Astrocyte (in vitro differentiated cells and primary cell): Measurements from ENCODE around the gene ZNF425. TPM values are rescaled to one million over a fixed set of nuclear protein-coding genes. Genes with fewer than 3 reads are reported as not detected.

Source experiments
- DNase-seq: peaks from one replicate; pipeline ENCODE4 v3.0.0-alpha.2; 2010; ENCODE audit warnings: low read depth
- FAIRE-seq: peaks from 2 replicates; lab custom pipeline; 2011; peaks lifted over from hg19 to GRCh38; lab: Jason Lieb, UNC
- H2AFZ ChIP-seq: 2 replicates; pipeline ENCODE4 v1.6.0; 2012; ENCODE audit warnings: low read depth, low read length, inconsistent platforms
- H3K27ac ChIP-seq: 2 replicates; pipeline ENCODE4 v1.5.1; 2011; ENCODE audit warnings: low read depth, low read length, inconsistent platforms
- H3K27me3 ChIP-seq: 2 replicates; pipeline ENCODE4 v1.6.0; 2011; ENCODE audit warnings: low read length, inconsistent platforms; ENCODE audit not compliant: insufficient read depth
- H3K36me3 ChIP-seq: 2 replicates; pipeline ENCODE4 v1.5.1; 2011; ENCODE audit warnings: low read length, inconsistent platforms; ENCODE audit not compliant: insufficient read depth
- H3K4me1 ChIP-seq: 2 replicates; pipeline ENCODE4 v1.5.1; 2011; ENCODE audit warnings: low read length, inconsistent platforms; ENCODE audit not compliant: insufficient read depth
- H3K4me2 ChIP-seq: 2 replicates; pipeline ENCODE4 v1.6.0; 2012; ENCODE audit warnings: low read length, inconsistent platforms
- H3K4me3 ChIP-seq: 2 replicates; pipeline ENCODE4 v1.5.1; 2011; ENCODE audit warnings: low read depth, mild to moderate bottlenecking, low read length, inconsistent platforms; ENCODE audit not compliant: insufficient read depth
- H3K79me2 ChIP-seq: 2 replicates; pipeline ENCODE4 v1.6.0; 2012; ENCODE audit warnings: mild to moderate bottlenecking, low read length, inconsistent platforms; ENCODE audit not compliant: insufficient read depth
- H3K9ac ChIP-seq: 2 replicates; pipeline ENCODE4 v1.6.0; 2012; ENCODE audit warnings: mild to moderate bottlenecking, low read length, inconsistent platforms
- H3K9me3 ChIP-seq: 2 replicates; pipeline ENCODE4 v1.5.1; 2012; ENCODE audit warnings: low read depth, mild to moderate bottlenecking, low read length, inconsistent platforms; ENCODE audit not compliant: insufficient read depth
- H4K20me1 ChIP-seq: 2 replicates; pipeline ENCODE4 v1.6.0; 2012; ENCODE audit warnings: low read length, inconsistent platforms; ENCODE audit not compliant: insufficient read depth
- H3K27ac Mint-ChIP-seq: one replicate; pipeline ENCODE4 v1.8.0; 2021; ENCODE audit warnings: mild to moderate bottlenecking, mixed read lengths; ENCODE audit not compliant: unreplicated experiment
- H3K27me3 Mint-ChIP-seq: one replicate; pipeline ENCODE4 v1.8.0; 2021; ENCODE audit warnings: low read depth, mixed read lengths; ENCODE audit not compliant: unreplicated experiment
- H3K36me3 Mint-ChIP-seq: one replicate; pipeline ENCODE4 v1.8.0; 2021; ENCODE audit warnings: low read depth, mixed read lengths; ENCODE audit not compliant: unreplicated experiment
- H3K4me1 Mint-ChIP-seq: one replicate; pipeline ENCODE4 v1.8.0; 2021; ENCODE audit warnings: low read depth, mixed read lengths; ENCODE audit not compliant: unreplicated experiment
- H3K4me3 Mint-ChIP-seq: one replicate; pipeline ENCODE4 v1.8.0; 2021; ENCODE audit warnings: mild to moderate bottlenecking, moderate library complexity, mixed read lengths; ENCODE audit not compliant: unreplicated experiment
- H3K9me3 Mint-ChIP-seq: one replicate; pipeline ENCODE4 v1.8.0; 2021; ENCODE audit warnings: mild to moderate bottlenecking, mixed read lengths; ENCODE audit not compliant: unreplicated experiment
- CTCF ChIP-seq: IDR thresholded peaks from 2 replicates; pipeline ENCODE4 v1.5.1; 2011; ENCODE audit warnings: low read depth, mild to moderate bottlenecking, inconsistent platforms, low read length, moderate library complexity; ENCODE audit not compliant: insufficient read depth
- EZH2 ChIP-seq: IDR thresholded peaks from 2 replicates; pipeline ENCODE4 v1.6.1; 2012; ENCODE audit warnings: mild to moderate bottlenecking, low read length, inconsistent platforms; ENCODE audit not compliant: insufficient read depth
- total RNA-seq: library from RNA; stranded (reverse); gene quantifications from 2 replicates; pipeline ENCODE4 v1.2.1, GENCODE V29; 2021

ZNF425 gene
- total RNA-seq, 1 donor from 2014 or later: 5.9 TPM

- Histone ChIP-seq H4K20me1 (no peaks in the 10 kb centered on the region), H3K4me1 (no peaks in the 10 kb centered on the region), H3K9me3 (no peaks in the 10 kb centered on the region), H3K4me2 (no peak overlapping the region), H3K9ac (no peak overlapping the region), H2AFZ (no peak overlapping the region), H3K27me3 (no peaks in the 10 kb centered on the region), H3K4me3 (no peak overlapping the region), H3K27ac (no peak overlapping the region), H3K36me3 (peaks cover 13% of the 10 kb centered on the region), H3K79me2 (peaks cover 5% of the 10 kb centered on the region)
- Mint-ChIP-seq H3K4me3 (no peak overlapping the region), H3K4me1 (no peaks in the 10 kb centered on the region), H3K27me3 (no peaks in the 10 kb centered on the region), H3K9me3 (no peaks in the 10 kb centered on the region), H3K27ac (no peak overlapping the region), H3K36me3 (peaks cover 10% of the 10 kb centered on the region)
- FAIRE-seq (no peak), DNase-seq (no peak)
- TF ChIP-seq CTCF: no peak
- no peak for TF ChIP-seq EZH2
Observed at GRCh38 chr7:149074116-149074885, 51.8 kb downstream of the ZNF425 start.

GRCh38 chr7:149072438-149072775, 53.7 kb downstream of the ZNF425 start:
- no peak overlapping the region for H3K4me2 ChIP-seq
- FAIRE-seq: no peak

More at GRCh38 chr7:149072438-149072775, 53.7 kb downstream of the ZNF425 start:
- Mint-ChIP-seq H3K9me3 (no peaks in the 10 kb centered on the region), H3K4me3 (no peak overlapping the region), H3K36me3 (peaks cover 9% of the 10 kb centered on the region), H3K27me3 (no peaks in the 10 kb centered on the region), H3K27ac (no peak overlapping the region), H3K4me1 (no peaks in the 10 kb centered on the region)
- Histone ChIP-seq H3K9me3 (no peaks in the 10 kb centered on the region), H3K79me2 (no peaks in the 10 kb centered on the region), H3K9ac (no peak overlapping the region), H2AFZ (no peak overlapping the region), H3K27ac (no peak overlapping the region), H3K4me1 (no peaks in the 10 kb centered on the region), H3K4me3 (no peak overlapping the region), H3K36me3 (peaks cover 15% of the 10 kb centered on the region), H3K27me3 (no peaks in the 10 kb centered on the region), H4K20me1 (no peaks in the 10 kb centered on the region)
- DNase-seq: no peak
- TF ChIP-seq EZH2 (no peak), CTCF (no peak)
